Activated T-helper 1 cell treated with anti-CD3 and anti-CD28 coated beads, Interleukin-2, amount 50 U/mL, for 16 hours (primary cell): ENCODE data around the gene CPLANE2.
"Not testable (repeated sequence)": the region's sequence is repeated elsewhere in the genome, so short reads cannot be mapped to it uniquely, and the experiment has no call there.

Experiments
- DNase-seq, 2 donors: peaks; one replicate each; pipeline ENCODE4 v3.0.0-alpha.2; 2020; ENCODE audit warnings: low read depth in 1 of 2, low spot score in 1 of 2

Gene CPLANE2

GRCh38 chr1:16210581-16210980 is 26.4 kb downstream of the CPLANE2 start:
- DNase-seq, result no peak

GRCh38 chr1:16209847-16210407 is 27.1 kb downstream of the CPLANE2 start:
- no peak for DNase-seq

GRCh38 chr1:16209132-16209846 is 27.7 kb downstream of the CPLANE2 start:
- DNase-seq, result no peak

GRCh38 chr1:16208270-16208987 is 28.6 kb downstream of the CPLANE2 start:
- DNase-seq, result no peak

- DNase-seq, result no peak
Measured at GRCh38 chr1:16207318-16208269, 29.4 kb downstream of the CPLANE2 start.

- DNase-seq, result peak; percentile 83 to 85
Measured at GRCh38 chr1:16206547-16207317, 30.3 kb downstream of the CPLANE2 start.

GRCh38 chr1:16205891-16206546 is 31.0 kb downstream of the CPLANE2 start:
- no peak for DNase-seq

- no peak for DNase-seq
Measured at GRCh38 chr1:16205334-16205671, 31.7 kb downstream of the CPLANE2 start.

- no peak for DNase-seq
Measured at GRCh38 chr1:16204634-16205333, 32.2 kb downstream of the CPLANE2 start.

GRCh38 chr1:16204216-16204615 is 32.8 kb downstream of the CPLANE2 start:
- DNase-seq, result no peak

GRCh38 chr1:16203550-16203949 is 33.4 kb downstream of the CPLANE2 start:
- DNase-seq, result no peak

GRCh38 chr1:16202281-16203210 is 34.4 kb downstream of the CPLANE2 start:
- no peak for DNase-seq

GRCh38 chr1:16199700-16200099 is 37.3 kb downstream of the CPLANE2 start:
- no peak for DNase-seq

GRCh38 chr1:16199157-16199501 is 37.9 kb downstream of the CPLANE2 start:
- DNase-seq, result no peak

GRCh38 chr1:16198444-16199156 is 38.4 kb downstream of the CPLANE2 start:
- DNase-seq, result no peak

GRCh38 chr1:16196874-16197273 is 40.1 kb downstream of the CPLANE2 start:
- DNase-seq, result no peak

GRCh38 chr1:16196139-16196538 is 40.8 kb downstream of the CPLANE2 start:
- not testable (repeated sequence) for DNase-seq

GRCh38 chr1:16195518-16195905 is 41.5 kb downstream of the CPLANE2 start:
- no peak for DNase-seq
